DOHH2 (cell line): ENCODE data around the gene NGLY1.

Source experiments
- EZH2phosphoT487 ChIP-seq: fragments of 200-600 bp; sonication (generic); IDR thresholded peaks from 2 replicates; pipeline ENCODE4 v1.6.1; 2017; ENCODE audit warnings: borderline replicate concordance, mild to moderate bottlenecking, antibody characterized with exemption, low read length, moderate library complexity, mixed read lengths
- TF ChIP-seq, protein P1 (sequence below): fragments of 200-600 bp; sonication (generic); IDR thresholded peaks from one replicate; pipeline ENCODE4 v1.5.1; 2014; ENCODE audit warnings: antibody characterized with exemption, mild to moderate bottlenecking, low read depth, low read length; ENCODE audit not compliant: poor library complexity, severe bottlenecking

DNA sequence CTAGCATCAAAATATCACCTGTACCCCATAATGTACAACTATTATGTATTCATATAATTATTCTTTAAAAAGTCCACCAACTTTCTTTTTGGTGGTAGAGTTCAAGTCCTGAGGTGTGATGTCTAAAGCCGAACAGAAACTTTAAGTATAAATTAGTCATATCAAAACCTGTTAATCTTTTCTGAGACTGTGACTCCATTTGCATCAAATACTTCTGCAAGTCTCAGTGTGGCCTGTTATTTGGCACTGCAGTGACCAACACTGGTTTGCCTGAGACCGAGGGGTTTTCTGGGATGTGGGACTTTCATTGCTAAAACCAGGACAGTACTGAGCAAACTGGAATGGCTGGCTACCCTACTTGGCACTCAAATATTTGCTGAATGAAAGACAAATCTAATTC lies 7.3 kb downstream of the NGLY1 start:
- TF ChIP-seq, protein P1, sequence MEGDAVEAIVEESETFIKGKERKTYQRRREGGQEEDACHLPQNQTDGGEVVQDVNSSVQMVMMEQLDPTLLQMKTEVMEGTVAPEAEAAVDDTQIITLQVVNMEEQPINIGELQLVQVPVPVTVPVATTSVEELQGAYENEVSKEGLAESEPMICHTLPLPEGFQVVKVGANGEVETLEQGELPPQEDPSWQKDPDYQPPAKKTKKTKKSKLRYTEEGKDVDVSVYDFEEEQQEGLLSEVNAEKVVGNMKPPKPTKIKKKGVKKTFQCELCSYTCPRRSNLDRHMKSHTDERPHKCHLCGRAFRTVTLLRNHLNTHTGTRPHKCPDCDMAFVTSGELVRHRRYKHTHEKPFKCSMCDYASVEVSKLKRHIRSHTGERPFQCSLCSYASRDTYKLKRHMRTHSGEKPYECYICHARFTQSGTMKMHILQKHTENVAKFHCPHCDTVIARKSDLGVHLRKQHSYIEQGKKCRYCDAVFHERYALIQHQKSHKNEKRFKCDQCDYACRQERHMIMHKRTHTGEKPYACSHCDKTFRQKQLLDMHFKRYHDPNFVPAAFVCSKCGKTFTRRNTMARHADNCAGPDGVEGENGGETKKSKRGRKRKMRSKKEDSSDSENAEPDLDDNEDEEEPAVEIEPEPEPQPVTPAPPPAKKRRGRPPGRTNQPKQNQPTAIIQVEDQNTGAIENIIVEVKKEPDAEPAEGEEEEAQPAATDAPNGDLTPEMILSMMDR = no peak
- no peak for TF ChIP-seq EZH2phosphoT487
